Adrenal gland (tissue), 5 donors: ENCODE data around the gene AMIGO2.

Experiments used
- POLR2A ChIP-seq, 2 donors: fragments of 450-650 bp; IDR thresholded peaks; one replicate each; pipeline ENCODE4 v1.6.1; 2017; ENCODE audit warnings: antibody characterized with exemption in 2 of 2, mild to moderate bottlenecking in 2 of 2, moderate library complexity in 1 of 2
- TF ChIP-seq, protein P1 (sequence below), 6 experiments: fragments of 450-650 bp in 4 of 6; fragments of 200-600 bp in 2 of 6; sonication (generic) in 1 of 6; IDR thresholded peaks; 1 replicate in 5 of 6; 2 replicates in 1 of 6; pipeline versions ENCODE4 v1.5.1 to v1.8.0; 2016 to 2021; ENCODE audit warnings: antibody characterized with exemption in 6 of 6, mild to moderate bottlenecking in 2 of 6, moderate library complexity in 1 of 6
- donor health status: DM: no; HTN: no; CAD: no.

DNA sequence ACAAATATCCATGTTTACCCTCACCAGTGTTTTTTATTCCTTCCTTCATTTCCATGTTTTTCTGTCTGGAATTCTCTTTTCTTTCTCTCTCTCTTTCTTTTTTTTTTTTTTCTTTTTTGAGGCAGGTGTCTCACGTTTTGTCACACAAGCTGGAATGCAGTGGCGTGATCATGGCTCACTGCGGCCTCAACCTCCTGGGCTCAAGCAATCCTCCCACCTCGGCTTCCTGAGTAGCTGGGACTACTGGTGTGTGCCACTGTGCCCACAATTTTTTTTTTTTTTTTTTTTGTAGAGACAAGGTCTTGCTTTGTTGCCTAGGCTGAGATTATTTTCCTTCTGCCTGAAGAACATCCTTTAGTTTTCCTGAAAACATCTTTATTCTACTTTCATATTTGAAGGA lies 15.0 kb upstream of the AMIGO2 start:
- TF ChIP-seq, protein P1, sequence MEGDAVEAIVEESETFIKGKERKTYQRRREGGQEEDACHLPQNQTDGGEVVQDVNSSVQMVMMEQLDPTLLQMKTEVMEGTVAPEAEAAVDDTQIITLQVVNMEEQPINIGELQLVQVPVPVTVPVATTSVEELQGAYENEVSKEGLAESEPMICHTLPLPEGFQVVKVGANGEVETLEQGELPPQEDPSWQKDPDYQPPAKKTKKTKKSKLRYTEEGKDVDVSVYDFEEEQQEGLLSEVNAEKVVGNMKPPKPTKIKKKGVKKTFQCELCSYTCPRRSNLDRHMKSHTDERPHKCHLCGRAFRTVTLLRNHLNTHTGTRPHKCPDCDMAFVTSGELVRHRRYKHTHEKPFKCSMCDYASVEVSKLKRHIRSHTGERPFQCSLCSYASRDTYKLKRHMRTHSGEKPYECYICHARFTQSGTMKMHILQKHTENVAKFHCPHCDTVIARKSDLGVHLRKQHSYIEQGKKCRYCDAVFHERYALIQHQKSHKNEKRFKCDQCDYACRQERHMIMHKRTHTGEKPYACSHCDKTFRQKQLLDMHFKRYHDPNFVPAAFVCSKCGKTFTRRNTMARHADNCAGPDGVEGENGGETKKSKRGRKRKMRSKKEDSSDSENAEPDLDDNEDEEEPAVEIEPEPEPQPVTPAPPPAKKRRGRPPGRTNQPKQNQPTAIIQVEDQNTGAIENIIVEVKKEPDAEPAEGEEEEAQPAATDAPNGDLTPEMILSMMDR (IDR thresholded peaks at IDR 0.05): no peak
- TF ChIP-seq POLR2A (IDR thresholded peaks at IDR 0.05): no peak
